C1 segment of cervical spinal cord (tissue), 14 donors: ENCODE data around the gene ADIPOR2.
"Not testable (repeated sequence)": the region's sequence is repeated elsewhere in the genome, so short reads cannot be mapped to it uniquely, and the experiment has no call there.

Source experiments
- DNase-seq, 14 donors: peaks; one replicate each; lab custom pipeline; 2025; lab: John Stamatoyannopoulos, UW

ADIPOR2 gene

GRCh38 chr12:1665366-1665765 lies 25.5 kb upstream of the ADIPOR2 start:
- no peak for DNase-seq

GRCh38 chr12:1666215-1666614 lies 24.7 kb upstream of the ADIPOR2 start:
- DNase-seq, result no peak

DNA sequence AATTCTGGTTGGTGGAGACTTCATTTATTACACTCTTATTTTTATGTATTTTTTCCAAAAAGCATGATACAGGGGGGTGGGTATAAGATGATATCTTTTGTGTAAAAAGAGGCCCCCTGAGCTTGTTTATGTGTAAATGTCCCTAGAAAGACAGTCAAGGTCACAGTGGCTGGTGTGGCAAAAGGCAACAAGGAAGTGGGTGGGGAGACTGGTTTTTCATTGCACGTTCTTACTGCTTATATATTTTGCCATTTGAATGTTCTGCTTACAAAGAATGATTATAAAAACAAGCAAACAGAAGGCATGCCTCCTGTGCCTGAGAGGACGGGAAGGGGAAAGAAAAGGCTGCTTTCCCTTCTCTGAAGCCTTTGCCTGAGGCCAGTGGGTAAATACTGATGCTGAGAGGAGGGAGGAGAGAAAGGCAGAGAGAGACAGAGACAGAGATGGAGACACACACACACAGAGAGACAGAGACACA lies 24.1 kb upstream of the ADIPOR2 start:
- DNase-seq, result no peak

- DNase-seq, result peak in 1 of 14 donors; percentile 23
These were observed 21.9 kb upstream of the ADIPOR2 start for GRCh38 chr12:1668833-1669543.

GRCh38 chr12:1670358-1671268 lies 20.3 kb upstream of the ADIPOR2 start:
- no peak for DNase-seq

GRCh38 chr12:1676043-1676442 lies 14.8 kb upstream of the ADIPOR2 start:
- DNase-seq, result no peak

DNA sequence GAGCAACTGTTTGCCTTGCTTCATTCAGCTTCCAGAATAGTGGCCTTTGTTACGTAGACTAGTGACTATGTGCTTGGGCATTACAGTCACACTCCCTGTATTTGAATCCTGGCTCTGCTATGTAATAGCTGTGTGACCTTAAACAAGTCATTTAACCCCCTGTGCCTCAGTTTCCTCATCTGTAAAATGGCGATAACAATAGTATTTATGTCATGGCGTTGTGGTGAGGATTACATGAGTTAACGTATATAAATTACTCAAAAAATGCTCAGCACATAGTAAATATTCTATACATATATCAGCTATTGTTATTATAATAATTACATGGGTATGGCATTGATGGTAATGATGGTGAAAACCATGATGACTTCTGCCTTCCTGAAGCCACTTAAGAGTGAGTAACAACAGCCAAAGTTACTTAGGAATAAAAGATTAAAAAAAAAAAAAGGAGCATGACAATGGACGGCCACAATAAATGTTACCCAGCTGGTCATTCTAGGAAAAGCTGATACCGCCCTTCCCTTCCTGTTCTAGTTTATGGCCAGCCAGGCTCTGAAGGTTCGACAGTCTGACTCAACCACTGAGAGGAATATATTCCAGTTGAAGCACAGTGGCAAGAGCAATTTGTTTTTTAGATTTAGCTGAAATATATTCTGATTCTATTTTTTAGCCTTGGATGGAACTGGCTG lies 9.9 kb upstream of the ADIPOR2 start:
- DNase-seq, result no peak

GRCh38 chr12:1681493-1681807 lies 9.4 kb upstream of the ADIPOR2 start:
- DNase-seq, result no peak

DNA sequence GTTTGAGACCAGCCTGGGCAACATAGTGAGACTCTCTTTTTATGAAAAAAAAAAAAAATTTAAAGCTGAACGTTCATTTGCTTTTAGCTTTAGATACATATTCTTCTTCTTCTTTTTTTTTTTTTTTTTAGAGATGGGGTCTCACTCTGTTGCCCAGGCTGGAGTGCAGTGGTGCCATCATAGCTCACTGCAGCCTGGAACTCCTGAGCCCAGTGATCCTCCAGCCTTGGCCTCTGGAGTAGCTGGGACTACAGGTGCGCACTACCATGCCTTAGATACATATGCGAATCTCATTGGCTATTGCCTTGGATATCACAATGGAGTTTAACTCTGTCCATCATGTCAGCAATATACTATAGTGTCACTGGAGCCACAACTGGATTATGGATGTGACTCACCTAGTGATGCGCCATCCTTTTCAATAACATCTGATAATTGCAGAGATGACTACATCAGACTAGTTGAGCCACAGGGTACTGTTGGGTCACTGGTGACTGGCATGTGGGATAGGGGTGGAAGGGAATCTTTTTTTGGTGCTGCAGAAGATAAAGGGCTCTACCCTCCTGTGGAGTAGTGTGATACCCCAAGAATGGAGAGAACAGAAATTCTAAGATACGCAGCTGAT lies 2.7 kb upstream of the ADIPOR2 start:
- no peak for DNase-seq

DNA sequence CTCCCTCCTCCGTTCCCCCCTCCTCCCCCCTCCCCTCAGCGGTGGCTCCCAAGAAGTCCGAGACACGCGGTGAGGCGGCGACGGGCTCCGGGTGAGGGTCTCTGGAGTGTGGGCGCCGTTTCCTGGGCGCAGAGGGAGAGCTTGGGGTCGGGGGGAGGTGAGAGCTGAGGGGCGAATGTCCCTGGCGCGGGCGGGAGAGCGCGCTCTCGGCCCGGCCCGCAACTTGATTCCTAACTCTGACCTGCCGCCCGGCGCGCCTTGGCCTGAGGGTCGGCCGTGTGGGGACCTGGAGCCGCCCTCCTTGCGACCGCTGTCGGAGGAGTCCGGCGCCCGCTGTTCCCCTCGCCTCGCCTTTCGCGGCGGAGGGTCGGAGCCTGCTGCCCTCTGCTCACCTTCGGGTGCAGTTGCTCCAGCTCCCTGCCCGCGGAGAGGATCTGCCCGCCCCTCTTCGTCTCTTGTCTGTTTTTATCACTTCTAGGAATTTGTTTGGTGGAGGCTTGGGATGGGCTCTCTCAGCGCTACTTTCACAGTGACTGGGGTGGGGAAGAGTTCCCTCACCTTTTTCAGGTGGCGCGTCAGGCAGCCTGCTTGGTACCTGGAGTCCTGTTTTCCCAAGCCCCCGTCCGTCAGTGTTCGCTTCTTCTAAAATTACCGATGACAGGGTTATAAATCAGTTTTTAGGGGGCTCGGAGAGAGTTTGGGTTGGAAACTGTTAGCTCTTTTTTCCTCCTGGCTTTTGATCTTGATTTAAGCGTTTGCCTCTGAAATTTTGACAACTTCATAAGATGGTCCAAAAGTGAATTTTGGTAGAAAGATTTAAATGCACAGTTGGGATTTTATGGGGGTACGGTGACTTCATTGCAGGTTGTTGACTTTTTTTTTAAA lies 495 bp downstream of the ADIPOR2 start:
- peak in 3 of 14 donors; percentile 32 to 65 (median 53) for DNase-seq

- DNase-seq, result no peak
These were observed 1.4 kb downstream of the ADIPOR2 start for GRCh38 chr12:1692226-1692625.

- DNase-seq, result no peak
These were observed 2.2 kb downstream of the ADIPOR2 start for GRCh38 chr12:1692895-1693610.

- DNase-seq, result not testable (repeated sequence)
These were observed 4.2 kb downstream of the ADIPOR2 start for GRCh38 chr12:1695097-1695496.

DNA sequence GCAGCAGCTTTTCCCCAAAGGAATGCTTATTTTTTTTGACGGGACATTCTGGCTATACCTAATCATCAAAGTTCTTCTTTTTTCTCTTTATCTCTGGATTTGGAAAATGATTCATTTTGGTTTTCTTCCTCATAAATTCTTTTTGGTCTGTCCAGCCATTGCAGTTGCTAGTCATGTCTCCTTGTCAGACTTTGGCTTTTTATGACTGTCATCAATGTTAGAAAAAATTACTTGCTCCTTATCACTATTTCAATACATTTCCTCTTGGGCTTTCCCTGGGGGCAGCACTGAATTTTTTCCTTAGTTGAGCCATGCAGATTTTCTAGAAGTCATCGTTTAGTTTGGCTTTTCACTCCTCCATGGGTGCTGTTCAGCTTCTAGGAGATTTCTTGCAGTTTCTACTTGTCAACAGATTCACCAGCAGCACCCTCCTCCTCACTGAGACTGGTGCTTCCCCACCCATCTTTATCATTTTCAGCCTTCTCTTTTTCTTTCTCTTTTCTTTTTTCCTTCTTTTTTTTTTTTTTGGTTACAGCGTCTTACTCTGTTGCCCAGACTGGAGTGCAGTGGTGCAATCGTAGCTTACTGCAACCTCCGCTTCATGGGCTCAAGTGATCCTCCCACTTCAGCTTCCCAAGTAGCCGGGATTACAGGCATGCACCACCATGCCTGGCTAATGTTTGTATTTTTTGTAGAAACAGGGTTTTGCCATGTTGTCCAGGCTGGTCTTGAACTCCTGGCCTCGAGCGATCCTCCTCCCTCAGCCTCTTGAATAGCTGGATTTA lies 5.2 kb downstream of the ADIPOR2 start:
- DNase-seq, result no peak

- DNase-seq, result no peak
These were observed 5.9 kb downstream of the ADIPOR2 start for GRCh38 chr12:1696800-1697199.

DNA sequence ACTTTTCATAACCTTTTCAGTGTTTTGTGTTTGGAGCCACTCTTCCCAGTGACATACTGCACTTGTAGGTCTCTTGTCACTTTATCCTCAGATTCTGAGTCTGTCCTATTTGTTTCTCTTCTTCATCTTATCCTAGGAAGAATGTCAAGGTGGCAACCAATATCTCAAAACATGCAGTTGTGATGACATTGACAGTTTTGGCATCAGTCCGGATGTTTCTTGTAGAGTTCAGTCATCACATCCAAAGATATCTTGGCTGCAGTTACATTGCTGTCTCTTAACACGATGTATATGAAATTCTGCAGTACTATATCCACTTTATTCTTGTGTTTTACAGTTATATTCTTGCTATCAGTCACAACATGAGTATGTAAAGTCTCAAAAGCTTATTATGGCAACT lies 6.4 kb downstream of the ADIPOR2 start:
- no peak for DNase-seq

DNA sequence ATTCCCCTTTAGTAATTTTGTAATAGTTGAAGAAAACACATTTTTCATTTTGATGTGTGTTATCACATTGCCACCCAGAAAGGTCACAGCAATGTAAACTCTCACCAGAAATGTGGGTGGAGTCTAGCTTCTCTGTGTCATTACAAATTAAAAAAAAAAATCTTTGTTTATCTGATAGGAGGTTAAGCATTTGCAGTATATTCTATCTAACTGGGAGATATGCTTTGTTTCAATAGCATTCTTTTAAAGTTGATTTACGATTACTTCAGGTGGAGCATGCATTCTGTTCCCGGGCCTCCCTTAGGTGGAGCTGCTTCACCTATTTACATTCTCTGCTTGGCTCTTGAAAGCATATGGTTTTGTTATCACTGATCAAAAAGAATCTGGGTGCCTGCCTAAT lies 7.8 kb downstream of the ADIPOR2 start:
- DNase-seq, result no peak

- no peak for DNase-seq
These were observed 11.8 kb downstream of the ADIPOR2 start for GRCh38 chr12:1702713-1703112.
